ENCODE data around the gene KLF18. TPM values are rescaled to one million over a fixed set of nuclear protein-coding genes. Genes with fewer than 3 reads are reported as not detected.

The KLF18 gene
- not detected in 2 replicates for total RNA-seq

GRCh38 chr1:44141531-44141930, at the start of gene KLF18:
KLF18 (minus strand) TSS chr1:44141631; CDS start chr1:44141631, 0 bp downstream.

DNA sequence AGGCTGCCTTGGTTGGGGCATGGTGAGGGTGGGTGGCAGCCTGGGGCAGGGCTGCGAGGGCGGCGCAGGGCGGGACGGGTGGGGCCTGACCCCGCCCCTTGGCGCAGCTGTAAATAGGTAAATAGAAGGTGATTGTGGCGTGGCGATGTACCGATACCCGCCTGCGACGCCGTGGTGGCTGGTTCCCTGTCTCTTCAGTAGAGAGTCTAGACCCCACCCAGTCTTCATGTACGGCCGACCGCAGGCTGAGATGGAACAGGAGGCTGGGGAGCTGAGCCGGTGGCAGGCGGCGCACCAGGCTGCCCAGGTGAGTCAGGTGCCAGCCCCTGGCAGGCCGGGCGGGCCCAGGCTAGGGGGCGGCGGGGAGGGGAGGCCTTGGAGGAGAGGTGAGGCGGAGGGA, 22.7 kb downstream of the KLF18 start, which contains the start of gene KLF17:
KLF17 (plus strand) TSS at position 140 of the 400 bp plus-strand sequence; CDS start at position 227, 87 bp downstream.

Small RNA genes within 50 kb of the gene (small RNA-seq; reads per million reads assigned to genes)
- not detected for gene AL035417.1
- not detected for gene OOSP1P1
- not detected for gene RF00019
- not detected for gene RN7SL479P

Other genes starting within 250 kb of the KLF18 start
- not detected in 2 replicates for gene ARTN, start 207.8 kb downstream of the KLF18 start, total RNA-seq
- gene IPO13, start 194.7 kb downstream of the KLF18 start, total RNA-seq = 14.6 and 18.0 TPM in 2 replicates
- 22.9 and 26.4 TPM in 2 replicates for gene DPH2, start 171.6 kb downstream of the KLF18 start, total RNA-seq
- gene ATP6V0B, start 166.7 kb downstream of the KLF18 start, total RNA-seq = 83.9 and 85.5 TPM in 2 replicates
- 93.0 and 109 TPM in 2 replicates for gene B4GALT2, start 162.4 kb downstream of the KLF18 start, total RNA-seq
- gene CCDC24, start 150.0 kb downstream of the KLF18 start, total RNA-seq = 2.5 and 2.9 TPM in 2 replicates
- 0.29 and 0.65 TPM in 2 replicates for gene SLC6A9, start 110.2 kb downstream of the KLF18 start, total RNA-seq
- gene KLF17, start 22.8 kb downstream of the KLF18 start, total RNA-seq = not detected in 2 replicates
- gene DMAP1, start 71.8 kb upstream of the KLF18 start, total RNA-seq = 16.6 and 16.7 TPM in 2 replicates
- 39.4 and 54.2 TPM in 2 replicates for gene ERI3, start 213.6 kb upstream of the KLF18 start, total RNA-seq

Data from vein endothelial cell (primary cell).